ENCODE data around the gene DDX10.

DNA sequence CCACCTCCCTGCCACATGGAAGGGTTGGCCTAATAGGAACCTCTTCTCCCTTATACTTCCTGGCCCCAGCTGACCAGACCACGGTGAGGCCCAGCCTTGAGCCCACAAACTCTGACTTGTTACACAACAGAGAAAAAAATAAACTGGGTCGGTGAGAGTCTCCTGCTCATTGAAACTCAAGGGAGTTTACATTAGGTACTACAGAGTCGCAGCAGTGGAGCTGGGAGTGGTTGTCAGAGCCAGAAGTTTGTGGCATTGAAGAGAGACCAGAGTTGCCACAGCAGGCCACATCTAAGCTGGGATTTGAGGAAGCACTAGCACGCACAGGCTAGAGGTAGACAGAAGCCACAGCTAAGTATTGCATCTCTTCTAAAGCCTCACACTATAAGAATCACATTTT lies 296.2 kb downstream of the DDX10 start:
- TF ChIP-seq EZH2 (IDR thresholded peaks at IDR 0.05; ENCODE audit: borderline replicate concordance, insufficient read depth, low read length, poor library complexity, severe bottlenecking) = no peak
- TF ChIP-seq, protein P1, sequence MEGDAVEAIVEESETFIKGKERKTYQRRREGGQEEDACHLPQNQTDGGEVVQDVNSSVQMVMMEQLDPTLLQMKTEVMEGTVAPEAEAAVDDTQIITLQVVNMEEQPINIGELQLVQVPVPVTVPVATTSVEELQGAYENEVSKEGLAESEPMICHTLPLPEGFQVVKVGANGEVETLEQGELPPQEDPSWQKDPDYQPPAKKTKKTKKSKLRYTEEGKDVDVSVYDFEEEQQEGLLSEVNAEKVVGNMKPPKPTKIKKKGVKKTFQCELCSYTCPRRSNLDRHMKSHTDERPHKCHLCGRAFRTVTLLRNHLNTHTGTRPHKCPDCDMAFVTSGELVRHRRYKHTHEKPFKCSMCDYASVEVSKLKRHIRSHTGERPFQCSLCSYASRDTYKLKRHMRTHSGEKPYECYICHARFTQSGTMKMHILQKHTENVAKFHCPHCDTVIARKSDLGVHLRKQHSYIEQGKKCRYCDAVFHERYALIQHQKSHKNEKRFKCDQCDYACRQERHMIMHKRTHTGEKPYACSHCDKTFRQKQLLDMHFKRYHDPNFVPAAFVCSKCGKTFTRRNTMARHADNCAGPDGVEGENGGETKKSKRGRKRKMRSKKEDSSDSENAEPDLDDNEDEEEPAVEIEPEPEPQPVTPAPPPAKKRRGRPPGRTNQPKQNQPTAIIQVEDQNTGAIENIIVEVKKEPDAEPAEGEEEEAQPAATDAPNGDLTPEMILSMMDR (IDR thresholded peaks at IDR 0.05; ENCODE audit: poor library complexity, severe bottlenecking) = no peak
